Ectodermal cell (in vitro differentiated cells): ENCODE results near the gene ZNF792.
"Not testable (repeated sequence)": the region's sequence is repeated elsewhere in the genome, so short reads cannot be mapped to it uniquely, and the experiment has no call there.

ENCODE experiments used
- H3K27ac ChIP-seq: 2 replicates; pipeline ENCODE4 v1.7.0; 2013; ENCODE audit warnings: mild to moderate bottlenecking, low read depth, low read length; ENCODE audit not compliant: insufficient read depth, poor library complexity, severe bottlenecking
- H3K27me3 ChIP-seq: 2 replicates; pipeline ENCODE4 v1.7.0; 2013; ENCODE audit warnings: mild to moderate bottlenecking, low read length; ENCODE audit not compliant: insufficient read depth, control insufficient read depth, poor library complexity, severe bottlenecking
- H3K36me3 ChIP-seq: one replicate; pipeline ENCODE4 v1.7.0; 2013; ENCODE audit warnings: low read length; ENCODE audit not compliant: control insufficient read depth, insufficient read depth
- H3K4me1 ChIP-seq: one replicate; pipeline ENCODE4 v1.7.0; 2013; ENCODE audit warnings: low read length; ENCODE audit not compliant: control insufficient read depth, insufficient read depth
- H3K4me3 ChIP-seq: 2 replicates; pipeline ENCODE4 v1.7.0; 2013; ENCODE audit warnings: low read depth, low read length, control low read depth; ENCODE audit not compliant: insufficient read depth
- H3K9me3 ChIP-seq: 2 replicates; pipeline ENCODE4 v1.7.0; 2013; ENCODE audit warnings: mild to moderate bottlenecking, low read length, moderate library complexity; ENCODE audit not compliant: control insufficient read depth
- WGBS, 2 experiments: methylation state at CpG; one replicate each; pipeline ENCODE4 v1.1.7; 2013; ENCODE audit warnings: missing lambda C conversion rate in 2 of 2; 5-methylcytosine and 5-hydroxymethylcytosine counted together

The ZNF792 gene

DNA sequence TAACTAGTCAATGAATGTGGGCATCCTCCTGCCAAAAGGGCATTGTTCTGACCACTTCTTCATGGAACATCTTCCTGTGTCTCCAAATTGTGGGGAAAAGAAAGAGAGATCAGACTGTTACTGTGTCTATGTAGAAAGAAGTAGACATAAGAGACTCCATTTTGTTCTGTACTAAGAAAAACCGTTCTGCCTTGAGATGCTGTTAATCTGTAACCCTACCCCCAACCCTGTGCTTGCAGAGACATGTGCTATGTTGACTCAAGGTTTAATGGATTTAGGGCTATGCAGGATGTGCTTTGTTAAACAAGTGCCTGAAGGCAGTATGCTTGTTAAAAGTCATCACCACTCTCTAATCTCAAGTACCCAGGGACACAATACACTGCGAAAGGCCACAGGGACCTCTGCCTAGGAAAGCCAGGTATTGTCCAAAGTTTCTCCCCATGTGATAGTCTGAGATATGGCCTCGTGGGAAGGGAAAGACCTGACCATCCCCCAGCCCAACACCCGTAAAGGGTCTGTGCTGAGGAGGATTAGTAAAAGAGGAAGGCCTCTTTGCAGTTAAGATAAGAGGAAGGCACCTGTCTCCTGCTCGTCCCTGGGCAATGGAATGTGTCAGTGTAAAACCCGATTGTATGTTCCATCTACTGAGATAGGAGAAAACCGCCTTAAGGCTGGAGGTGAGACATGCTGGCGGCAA lies 43.8 kb downstream of the ZNF792 start:
- H3K36me3 ChIP-seq, H3K4me1 ChIP-seq, H3K9me3 ChIP-seq, H3K4me3 ChIP-seq, H3K27ac ChIP-seq, H3K27me3 ChIP-seq: not testable (repeated sequence)
- 73 to 78% methylated on average over 7 to 8 of the region's 8 CpGs for WGBS, 2 experiments

DNA sequence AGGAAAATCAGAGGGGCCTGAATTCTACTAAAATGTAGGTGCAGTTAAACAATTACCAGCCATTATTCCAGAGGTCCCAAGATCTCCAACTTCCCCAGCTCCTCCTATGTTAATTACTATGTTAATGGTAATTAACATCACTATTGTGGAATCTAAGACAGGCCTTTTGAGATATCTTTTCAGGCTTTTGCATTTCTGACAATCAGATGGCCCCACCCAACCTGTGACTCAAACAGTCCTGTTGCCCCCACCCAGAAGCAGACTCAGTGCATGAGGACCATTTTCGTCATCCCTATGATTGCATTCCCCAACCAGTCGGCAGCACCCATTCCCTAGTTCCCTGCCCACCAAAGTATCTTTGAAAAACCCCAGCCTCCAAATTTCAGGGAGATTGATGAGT lies 45.8 kb downstream of the ZNF792 start:
- no peak overlapping the region for H3K27ac ChIP-seq
- H3K4me3 ChIP-seq, result no peak overlapping the region
- H3K9me3 ChIP-seq, result peaks cover 2% of the 10 kb centered on the region
- WGBS, 2 experiments, result 80 to 90% methylated on average over 2 of the region's 2 CpGs
- no peaks in the 10 kb centered on the region for H3K36me3 ChIP-seq
- H3K4me1 ChIP-seq, result no peaks in the 10 kb centered on the region
- no peaks in the 10 kb centered on the region for H3K27me3 ChIP-seq

DNA sequence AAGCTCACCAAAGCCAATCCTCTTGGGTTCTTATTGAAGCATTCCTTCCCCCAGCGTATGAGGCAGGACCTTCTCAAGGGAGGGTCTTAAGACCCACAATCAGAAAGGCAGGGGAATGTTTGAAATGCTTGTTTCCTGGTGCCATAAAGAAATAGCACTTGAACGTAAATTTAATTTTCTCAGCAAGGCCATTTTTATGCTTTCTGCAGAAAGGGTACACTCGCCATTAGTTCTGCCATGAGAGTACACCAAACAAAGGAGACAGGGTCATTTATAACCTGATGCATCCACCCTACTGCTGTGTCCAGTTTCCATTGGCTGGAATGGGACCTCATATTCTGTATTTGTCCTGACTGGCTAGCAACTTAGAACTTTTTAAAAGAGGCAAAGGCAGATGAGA lies 46.9 kb downstream of the ZNF792 start:
- H3K36me3 ChIP-seq, H3K4me1 ChIP-seq, H3K27ac ChIP-seq, H3K4me3 ChIP-seq, H3K9me3 ChIP-seq, H3K27me3 ChIP-seq: not testable (repeated sequence)
- 86% methylated on average over 3 of the region's 3 CpGs for WGBS, 2 experiments

DNA sequence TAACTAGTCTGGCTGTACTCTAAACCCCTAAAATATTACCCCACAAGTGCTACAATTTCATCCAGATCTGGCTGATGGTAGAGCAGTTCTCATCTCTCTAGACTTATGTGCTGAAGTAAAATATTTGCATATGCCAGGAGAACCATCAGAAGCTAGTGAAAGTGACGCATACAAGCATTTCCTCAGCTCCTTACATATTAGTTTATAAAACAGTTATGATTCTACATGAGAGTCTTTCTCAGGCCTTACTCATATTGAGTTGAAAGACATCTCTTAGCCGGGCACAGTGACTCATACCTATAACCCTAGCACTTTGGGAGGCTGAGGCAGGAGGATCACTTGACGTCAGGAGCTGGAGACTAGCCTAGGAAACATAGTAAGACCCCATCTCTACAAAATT lies 53.3 kb downstream of the ZNF792 start:
- H3K27ac ChIP-seq, result no peak overlapping the region
- H3K27me3 ChIP-seq, result peaks cover 18% of the 10 kb centered on the region
- 84 to 89% methylated on average over 3 of the region's 3 CpGs for WGBS, 2 experiments
- no peaks in the 10 kb centered on the region for H3K36me3 ChIP-seq
- no peaks in the 10 kb centered on the region for H3K9me3 ChIP-seq
- H3K4me1 ChIP-seq, result no peaks in the 10 kb centered on the region
- no peak overlapping the region for H3K4me3 ChIP-seq
